Measurements from ENCODE around the gene LTB.

Gene LTB

GRCh38 chr6:31621991-31622390 lies 39.8 kb upstream of the LTB start:
- H3K36me3 ChIP-seq (ENCODE audit: control insufficient read depth in 1 of 2, insufficient read depth in 2 of 2, low read length in 2 of 2), result peaks cover 32 to 45% of the 10 kb centered on the region in 2 donors
- peak overlapping the region; percentile 88 to 97 for H3K4me3 ChIP-seq (ENCODE audit: low read depth in 1 of 2, low read length in 2 of 2)
- H3K4me1 ChIP-seq (ENCODE audit: control insufficient read depth in 1 of 2, insufficient read depth in 2 of 2, low read length in 2 of 2), result peaks cover 18 to 19% of the 10 kb centered on the region in 2 donors
- H3K9me3 ChIP-seq (ENCODE audit: control insufficient read depth in 1 of 2, low read length in 2 of 2), result no peaks in the 10 kb centered on the region
- H3K27me3 ChIP-seq (ENCODE audit: control insufficient read depth in 1 of 2, insufficient read depth in 2 of 2, low read length in 2 of 2), result no peaks in the 10 kb centered on the region
- H3K9ac ChIP-seq (ENCODE audit: low read depth in 1 of 2, low read length in 2 of 2), result peak overlapping the region; percentile 98 to 99
- H3K27ac ChIP-seq (ENCODE audit: low read depth, low read length), result peak overlapping the region; percentile 95

- peak overlapping the region; percentile 98 to 99 for H3K9ac ChIP-seq (ENCODE audit: low read depth in 1 of 2, low read length in 2 of 2)
- peaks cover 18 to 19% of the 10 kb centered on the region in 2 donors for H3K4me1 ChIP-seq (ENCODE audit: control insufficient read depth in 1 of 2, insufficient read depth in 2 of 2, low read length in 2 of 2)
- peak overlapping the region; percentile 95 for H3K27ac ChIP-seq (ENCODE audit: low read depth, low read length)
- H3K36me3 ChIP-seq (ENCODE audit: control insufficient read depth in 1 of 2, insufficient read depth in 2 of 2, low read length in 2 of 2), result peaks cover 29 to 40% of the 10 kb centered on the region in 2 donors
- no peaks in the 10 kb centered on the region for H3K27me3 ChIP-seq (ENCODE audit: control insufficient read depth in 1 of 2, insufficient read depth in 2 of 2, low read length in 2 of 2)
- peak overlapping the region; percentile 88 to 97 for H3K4me3 ChIP-seq (ENCODE audit: low read depth in 1 of 2, low read length in 2 of 2)
- no peaks in the 10 kb centered on the region for H3K9me3 ChIP-seq (ENCODE audit: control insufficient read depth in 1 of 2, low read length in 2 of 2)
These were observed 39.2 kb upstream of the LTB start for GRCh38 chr6:31621320-31621939.

GRCh38 chr6:31620586-31621319 lies 38.5 kb upstream of the LTB start, which contains the start of gene PRRC2A:
Gene PRRC2A, plus strand, starts transcription at chr6:31620715. Its CDS starts 2,075 bp downstream, at chr6:31622790.
- H3K9ac ChIP-seq (ENCODE audit: low read depth in 1 of 2, low read length in 2 of 2), result peak within 1 kb of the TSS; percentile 98 to 99
- no peaks in the 10 kb centered on the region for H3K27me3 ChIP-seq (ENCODE audit: control insufficient read depth in 1 of 2, insufficient read depth in 2 of 2, low read length in 2 of 2)
- peak within 1 kb of the TSS; percentile 99 for H3K27ac ChIP-seq (ENCODE audit: low read depth, low read length)
- H3K9me3 ChIP-seq (ENCODE audit: control insufficient read depth in 1 of 2, low read length in 2 of 2), result no peaks in the 10 kb centered on the region
- H3K36me3 ChIP-seq (ENCODE audit: control insufficient read depth in 1 of 2, insufficient read depth in 2 of 2, low read length in 2 of 2), result peaks cover 23 to 33% of the 10 kb centered on the region in 2 donors
- peak within 1 kb of the TSS; percentile 88 to 97 for H3K4me3 ChIP-seq (ENCODE audit: low read depth in 1 of 2, low read length in 2 of 2)
- peaks cover 18 to 19% of the 10 kb centered on the region in 2 donors for H3K4me1 ChIP-seq (ENCODE audit: control insufficient read depth in 1 of 2, insufficient read depth in 2 of 2, low read length in 2 of 2)

GRCh38 chr6:31619805-31620585 lies 37.8 kb upstream of the LTB start:
- H3K27ac ChIP-seq (ENCODE audit: low read depth, low read length), result peak overlapping the region; percentile 99
- no peaks in the 10 kb centered on the region for H3K9me3 ChIP-seq (ENCODE audit: control insufficient read depth in 1 of 2, low read length in 2 of 2)
- H3K4me1 ChIP-seq (ENCODE audit: control insufficient read depth in 1 of 2, insufficient read depth in 2 of 2, low read length in 2 of 2), result peaks cover 20 to 21% of the 10 kb centered on the region in 2 donors
- H3K27me3 ChIP-seq (ENCODE audit: control insufficient read depth in 1 of 2, insufficient read depth in 2 of 2, low read length in 2 of 2), result no peaks in the 10 kb centered on the region
- peak overlapping the region; percentile 77 to 91 for H3K9ac ChIP-seq (ENCODE audit: low read depth in 1 of 2, low read length in 2 of 2)
- H3K4me3 ChIP-seq (ENCODE audit: low read depth in 1 of 2, low read length in 2 of 2), result peak overlapping the region; percentile 81 to 83
- H3K36me3 ChIP-seq (ENCODE audit: control insufficient read depth in 1 of 2, insufficient read depth in 2 of 2, low read length in 2 of 2), result peaks cover 15 to 26% of the 10 kb centered on the region in 2 donors

GRCh38 chr6:31617010-31617409 lies 34.8 kb upstream of the LTB start:
- no peak overlapping the region for H3K9ac ChIP-seq (ENCODE audit: low read depth in 1 of 2, low read length in 2 of 2)
- peaks cover 20 to 22% of the 10 kb centered on the region in 2 donors for H3K4me1 ChIP-seq (ENCODE audit: control insufficient read depth in 1 of 2, insufficient read depth in 2 of 2, low read length in 2 of 2)
- H3K36me3 ChIP-seq (ENCODE audit: control insufficient read depth in 1 of 2, insufficient read depth in 2 of 2, low read length in 2 of 2), result no peaks in the 10 kb centered on the region
- no peak overlapping the region for H3K4me3 ChIP-seq (ENCODE audit: low read depth in 1 of 2, low read length in 2 of 2)
- H3K27me3 ChIP-seq (ENCODE audit: control insufficient read depth in 1 of 2, insufficient read depth in 2 of 2, low read length in 2 of 2), result no peaks in the 10 kb centered on the region
- no peaks in the 10 kb centered on the region for H3K9me3 ChIP-seq (ENCODE audit: control insufficient read depth in 1 of 2, low read length in 2 of 2)
- H3K27ac ChIP-seq (ENCODE audit: low read depth, low read length), result no peak overlapping the region

- H3K4me3 ChIP-seq (ENCODE audit: low read depth in 1 of 2, low read length in 2 of 2), result peak overlapping the region; percentile 28 to 32
These were observed 33.5 kb upstream of the LTB start for GRCh38 chr6:31615748-31616147.

GRCh38 chr6:31614684-31615578 lies 32.7 kb upstream of the LTB start, which contains the start of gene AIF1:
Gene AIF1, plus strand, starts transcription at chr6:31615234. Its CDS starts 96 bp downstream, at chr6:31615330.
- H3K27me3 ChIP-seq (ENCODE audit: control insufficient read depth in 1 of 2, insufficient read depth in 2 of 2, low read length in 2 of 2), result no peaks in the 10 kb centered on the region
- H3K27ac ChIP-seq (ENCODE audit: low read depth, low read length), result no peak within 1 kb of the TSS
- H3K9ac ChIP-seq (ENCODE audit: low read depth in 1 of 2, low read length in 2 of 2), result peak within 1 kb of the TSS; percentile 5 to 43
- peak within 1 kb of the TSS; percentile 29 to 32 for H3K4me3 ChIP-seq (ENCODE audit: low read depth in 1 of 2, low read length in 2 of 2)
- no peaks in the 10 kb centered on the region for H3K9me3 ChIP-seq (ENCODE audit: control insufficient read depth in 1 of 2, low read length in 2 of 2)
- peaks cover 13 to 14% of the 10 kb centered on the region in 2 donors for H3K4me1 ChIP-seq (ENCODE audit: control insufficient read depth in 1 of 2, insufficient read depth in 2 of 2, low read length in 2 of 2)
- no peaks in the 10 kb centered on the region for H3K36me3 ChIP-seq (ENCODE audit: control insufficient read depth in 1 of 2, insufficient read depth in 2 of 2, low read length in 2 of 2)

More at GRCh38 chr6:31615748-31616147, 33.5 kb upstream of the LTB start:
- Histone ChIP-seq H3K9ac (ENCODE audit: low read depth in 1 of 2, low read length in 2 of 2) (peak overlapping the region in 1 of 2 donors; percentile 43), H3K36me3 (ENCODE audit: control insufficient read depth in 1 of 2, insufficient read depth in 2 of 2, low read length in 2 of 2) (no peaks in the 10 kb centered on the region), H3K27ac (ENCODE audit: low read depth, low read length) (no peak overlapping the region), H3K9me3 (ENCODE audit: control insufficient read depth in 1 of 2, low read length in 2 of 2) (no peaks in the 10 kb centered on the region), H3K27me3 (ENCODE audit: control insufficient read depth in 1 of 2, insufficient read depth in 2 of 2, low read length in 2 of 2) (no peaks in the 10 kb centered on the region), H3K4me1 (ENCODE audit: control insufficient read depth in 1 of 2, insufficient read depth in 2 of 2, low read length in 2 of 2) (peaks cover 13 to 14% of the 10 kb centered on the region in 2 donors)

GRCh38 chr6:31614075-31614619 lies 31.9 kb upstream of the LTB start:
- Histone ChIP-seq H3K27ac (ENCODE audit: low read depth, low read length) (no peak overlapping the region), H3K9ac (ENCODE audit: low read depth in 1 of 2, low read length in 2 of 2) (no peak overlapping the region), H3K27me3 (ENCODE audit: control insufficient read depth in 1 of 2, insufficient read depth in 2 of 2, low read length in 2 of 2) (no peaks in the 10 kb centered on the region), H3K4me3 (ENCODE audit: low read depth in 1 of 2, low read length in 2 of 2) (peak overlapping the region in 1 of 2 donors; percentile 29), H3K9me3 (ENCODE audit: control insufficient read depth in 1 of 2, low read length in 2 of 2) (no peaks in the 10 kb centered on the region), H3K4me1 (ENCODE audit: control insufficient read depth in 1 of 2, insufficient read depth in 2 of 2, low read length in 2 of 2) (peaks cover 13 to 14% of the 10 kb centered on the region in 2 donors), H3K36me3 (ENCODE audit: control insufficient read depth in 1 of 2, insufficient read depth in 2 of 2, low read length in 2 of 2) (no peaks in the 10 kb centered on the region)

- Histone ChIP-seq H3K36me3 (ENCODE audit: control insufficient read depth in 1 of 2, insufficient read depth in 2 of 2, low read length in 2 of 2) (no peaks in the 10 kb centered on the region), H3K9ac (ENCODE audit: low read depth in 1 of 2, low read length in 2 of 2) (no peak overlapping the region), H3K9me3 (ENCODE audit: control insufficient read depth in 1 of 2, low read length in 2 of 2) (no peaks in the 10 kb centered on the region), H3K4me3 (ENCODE audit: low read depth in 1 of 2, low read length in 2 of 2) (no peak overlapping the region), H3K27me3 (ENCODE audit: control insufficient read depth in 1 of 2, insufficient read depth in 2 of 2, low read length in 2 of 2) (no peaks in the 10 kb centered on the region), H3K4me1 (ENCODE audit: control insufficient read depth in 1 of 2, insufficient read depth in 2 of 2, low read length in 2 of 2) (peaks cover 13 to 14% of the 10 kb centered on the region in 2 donors), H3K27ac (ENCODE audit: low read depth, low read length) (no peak overlapping the region)
These were observed 28.7 kb upstream of the LTB start for GRCh38 chr6:31610968-31611367.

All from duodenal mucosa (tissue), 2 donors.